DOHH2 (cell line): ENCODE data around the gene ERG28.
"Not testable (repeated sequence)": the region's sequence is repeated elsewhere in the genome, so short reads cannot be mapped to it uniquely, and the experiment has no call there.

Experiments
- H3F3A ChIP-seq: fragments of 200-600 bp; sonication (generic), shearing (Covaris generic); 2 replicates; pipeline ENCODE4 v1.6.0; 2016; ENCODE audit warnings: antibody characterized with exemption, mild to moderate bottlenecking; ENCODE audit not compliant: control insufficient read depth, insufficient read depth
- H3K27ac ChIP-seq: fragments of 200-600 bp; sonication (generic); 2 replicates; pipeline ENCODE4 v1.5.1; 2014; ENCODE audit warnings: low read depth, mild to moderate bottlenecking, low read length, moderate library complexity
- H3K27me3 ChIP-seq: fragments of 200-600 bp; sonication (generic); 2 replicates; pipeline ENCODE4 v1.6.1; 2014; ENCODE audit warnings: mild to moderate bottlenecking, low read length, mixed read lengths; ENCODE audit not compliant: control insufficient read depth
- H3K36me3 ChIP-seq: fragments of 200-600 bp; sonication (generic); 2 replicates; pipeline ENCODE4 v1.6.1; 2014; ENCODE audit warnings: mild to moderate bottlenecking, low read length, moderate library complexity, mixed read lengths; ENCODE audit not compliant: control insufficient read depth
- H3K4me1 ChIP-seq: fragments of 200-600 bp; sonication (generic); 2 replicates; pipeline ENCODE4 v1.6.1; 2014; ENCODE audit warnings: mild to moderate bottlenecking, low read length, mixed read lengths; ENCODE audit not compliant: control insufficient read depth
- H3K4me2 ChIP-seq: fragments of 200-600 bp; sonication (generic); 2 replicates; pipeline ENCODE4 v1.6.0; 2014; ENCODE audit warnings: mild to moderate bottlenecking, low read length, moderate library complexity
- H3K4me3 ChIP-seq: fragments of 200-600 bp; sonication (generic); 2 replicates; pipeline ENCODE4 v1.5.1; 2014; ENCODE audit warnings: mild to moderate bottlenecking, low read length, mixed read lengths
- H3K79me2 ChIP-seq: fragments of 200-600 bp; sonication (generic); 2 replicates; pipeline ENCODE4 v1.6.1; 2014; ENCODE audit warnings: mild to moderate bottlenecking, low read length, mixed read lengths; ENCODE audit not compliant: control insufficient read depth
- H3K9me2 ChIP-seq: fragments of 200-600 bp; sonication (generic); replicated peaks from 2 replicates; pipeline ENCODE4 v1.6.1; 2014; ENCODE audit warnings: mild to moderate bottlenecking, low read length, mixed read lengths; ENCODE audit not compliant: control insufficient read depth
- H3K9me3 ChIP-seq: fragments of 200-600 bp; sonication (generic); 2 replicates; pipeline ENCODE4 v1.6.1; 2014; ENCODE audit warnings: antibody characterized with exemption, low read length, mixed read lengths; ENCODE audit not compliant: control insufficient read depth, insufficient read depth
- H4K20me1 ChIP-seq: fragments of 200-600 bp; sonication (generic); 2 replicates; pipeline ENCODE4 v1.6.0; 2014; ENCODE audit warnings: low read depth, mild to moderate bottlenecking, antibody characterized with exemption, low read length, moderate library complexity; ENCODE audit not compliant: control insufficient read depth, insufficient read depth
- EZH2phosphoT487 ChIP-seq: fragments of 200-600 bp; sonication (generic); IDR thresholded peaks from 2 replicates; pipeline ENCODE4 v1.6.1; 2017; ENCODE audit warnings: borderline replicate concordance, mild to moderate bottlenecking, antibody characterized with exemption, low read length, moderate library complexity, mixed read lengths
- TF ChIP-seq, protein P1 (sequence below): fragments of 200-600 bp; sonication (generic); IDR thresholded peaks from one replicate; pipeline ENCODE4 v1.5.1; 2014; ENCODE audit warnings: antibody characterized with exemption, mild to moderate bottlenecking, low read depth, low read length; ENCODE audit not compliant: poor library complexity, severe bottlenecking

The ERG28 gene

DNA sequence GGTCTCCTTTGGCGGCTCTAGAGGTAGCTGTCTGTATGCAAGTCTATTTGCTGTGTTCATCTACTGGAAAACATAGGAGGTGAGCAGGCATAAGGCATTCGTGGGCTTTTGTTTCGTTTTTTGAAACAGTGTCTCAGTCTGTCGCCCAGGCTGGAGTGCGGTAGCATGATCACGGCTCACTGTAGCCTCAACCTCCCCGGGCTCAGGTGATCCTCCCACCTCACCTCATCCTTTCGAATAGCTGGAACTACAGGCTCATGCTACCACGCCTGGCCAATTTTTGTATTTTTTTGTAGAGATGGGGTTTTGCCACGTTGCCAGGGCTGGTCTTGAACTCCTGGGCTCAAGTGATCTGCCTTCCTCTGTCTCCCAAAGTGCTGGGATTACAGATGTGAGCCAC, 54.8 kb downstream of the ERG28 start:
- H3F3A ChIP-seq = no peaks in the 10 kb centered on the region

DNA sequence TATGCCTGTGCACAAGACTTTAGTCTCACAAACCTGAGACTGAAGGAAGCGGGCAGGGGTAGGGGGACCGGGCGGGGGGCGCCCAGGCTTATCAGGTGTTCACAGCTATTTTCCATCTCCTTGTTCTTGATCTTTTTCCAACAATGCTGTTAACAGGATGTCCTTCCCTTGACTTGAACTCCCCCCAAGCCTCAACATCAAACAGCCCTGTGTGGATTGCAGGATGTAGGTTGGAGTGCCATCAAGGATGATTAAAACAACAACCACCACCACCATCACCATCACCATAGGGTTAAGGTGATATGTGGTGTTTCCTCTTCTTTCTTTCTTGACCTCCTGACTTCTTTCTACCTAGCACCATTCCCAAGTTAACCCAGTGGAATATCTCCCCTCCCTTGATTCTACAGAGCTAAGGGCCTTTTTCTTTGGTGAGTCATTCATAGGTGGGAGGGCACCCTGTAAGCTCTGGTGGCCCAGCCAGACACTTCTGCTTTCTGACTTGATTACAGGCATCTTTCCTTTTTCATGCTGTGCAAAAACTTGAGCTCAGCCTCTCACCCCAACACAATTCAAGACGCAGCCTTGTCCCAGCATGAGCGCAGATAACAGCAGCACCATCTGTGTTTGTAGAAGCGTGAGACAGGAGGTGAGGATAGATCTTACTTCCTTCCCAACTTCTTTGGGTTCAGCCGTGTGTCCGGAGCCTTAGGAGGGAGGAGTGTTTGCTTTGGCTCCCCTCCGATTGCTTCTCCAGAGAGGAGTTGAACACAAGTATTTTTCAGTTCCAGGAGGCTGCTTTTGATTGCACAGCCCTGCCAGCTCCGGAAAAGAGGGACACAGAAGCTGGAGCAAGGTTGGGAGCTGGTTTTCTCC, 55.5 kb downstream of the ERG28 start:
- Histone ChIP-seq H3F3A (no peaks in the 10 kb centered on the region), H3K27ac (no peak overlapping the region), H3K4me3 (no peak overlapping the region), H3K79me2 (no peaks in the 10 kb centered on the region), H3K27me3 (peaks cover 11% of the 10 kb centered on the region), H4K20me1 (no peaks in the 10 kb centered on the region), H3K9me3 (no peaks in the 10 kb centered on the region), H3K9me2 (no peaks in the 10 kb centered on the region), H3K4me1 (no peaks in the 10 kb centered on the region), H3K4me2 (no peak overlapping the region), H3K36me3 (no peaks in the 10 kb centered on the region)
- TF ChIP-seq, protein P1, sequence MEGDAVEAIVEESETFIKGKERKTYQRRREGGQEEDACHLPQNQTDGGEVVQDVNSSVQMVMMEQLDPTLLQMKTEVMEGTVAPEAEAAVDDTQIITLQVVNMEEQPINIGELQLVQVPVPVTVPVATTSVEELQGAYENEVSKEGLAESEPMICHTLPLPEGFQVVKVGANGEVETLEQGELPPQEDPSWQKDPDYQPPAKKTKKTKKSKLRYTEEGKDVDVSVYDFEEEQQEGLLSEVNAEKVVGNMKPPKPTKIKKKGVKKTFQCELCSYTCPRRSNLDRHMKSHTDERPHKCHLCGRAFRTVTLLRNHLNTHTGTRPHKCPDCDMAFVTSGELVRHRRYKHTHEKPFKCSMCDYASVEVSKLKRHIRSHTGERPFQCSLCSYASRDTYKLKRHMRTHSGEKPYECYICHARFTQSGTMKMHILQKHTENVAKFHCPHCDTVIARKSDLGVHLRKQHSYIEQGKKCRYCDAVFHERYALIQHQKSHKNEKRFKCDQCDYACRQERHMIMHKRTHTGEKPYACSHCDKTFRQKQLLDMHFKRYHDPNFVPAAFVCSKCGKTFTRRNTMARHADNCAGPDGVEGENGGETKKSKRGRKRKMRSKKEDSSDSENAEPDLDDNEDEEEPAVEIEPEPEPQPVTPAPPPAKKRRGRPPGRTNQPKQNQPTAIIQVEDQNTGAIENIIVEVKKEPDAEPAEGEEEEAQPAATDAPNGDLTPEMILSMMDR = no peak
- no peak for TF ChIP-seq EZH2phosphoT487

More for the DNA sequence above, 54.8 kb downstream of the ERG28 start:
- Histone ChIP-seq H3K9me3 (no peaks in the 10 kb centered on the region), H3K4me2 (no peak overlapping the region), H3K4me3 (no peak overlapping the region), H3K79me2 (no peaks in the 10 kb centered on the region), H4K20me1 (no peaks in the 10 kb centered on the region), H3K27me3 (peaks cover 18% of the 10 kb centered on the region), H3K4me1 (no peaks in the 10 kb centered on the region), H3K27ac (no peak overlapping the region), H3K36me3 (no peaks in the 10 kb centered on the region), H3K9me2 (no peaks in the 10 kb centered on the region)
- no peak for TF ChIP-seq EZH2phosphoT487
- TF ChIP-seq, protein P1 = no peak

DNA sequence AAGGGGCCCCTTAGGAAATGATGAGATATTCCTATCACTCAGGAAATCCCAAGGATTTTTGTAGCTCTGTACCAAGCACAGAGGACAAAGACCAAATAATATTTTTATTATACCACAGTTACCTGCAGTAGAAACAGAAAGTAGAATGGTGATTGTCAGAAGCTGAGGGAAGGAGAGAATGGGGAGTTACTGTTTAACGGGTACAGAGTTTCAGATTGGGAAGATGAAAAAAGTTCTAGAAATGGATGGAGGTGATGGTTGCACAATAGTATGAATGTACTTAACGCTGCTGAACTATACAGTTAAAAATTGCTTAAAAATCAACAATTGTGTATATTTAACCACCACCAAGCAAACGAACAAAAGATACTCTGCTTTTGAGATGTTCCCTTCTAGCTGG, 58.2 kb downstream of the ERG28 start:
- no peaks in the 10 kb centered on the region for H3K36me3 ChIP-seq
- no peak for TF ChIP-seq EZH2phosphoT487
- TF ChIP-seq, protein P1 = no peak
- no peaks in the 10 kb centered on the region for H3F3A ChIP-seq
- no peaks in the 10 kb centered on the region for H3K9me3 ChIP-seq
- H3K4me3 ChIP-seq = no peak overlapping the region
- H3K27me3 ChIP-seq = peaks cover 2% of the 10 kb centered on the region; the same call in 1 of the 2 replicates
- no peaks in the 10 kb centered on the region for H3K4me1 ChIP-seq
- H3K27ac ChIP-seq = no peak overlapping the region
- no peaks in the 10 kb centered on the region for H4K20me1 ChIP-seq
- no peaks in the 10 kb centered on the region for H3K9me2 ChIP-seq
- no peaks in the 10 kb centered on the region for H3K79me2 ChIP-seq
- no peak overlapping the region for H3K4me2 ChIP-seq

- H3K27me3 ChIP-seq, H3K36me3 ChIP-seq, H3K79me2 ChIP-seq, H3F3A ChIP-seq, H3K4me2 ChIP-seq, H3K4me3 ChIP-seq, H3K9me3 ChIP-seq, H3K4me1 ChIP-seq, H3K27ac ChIP-seq, H3K9me2 ChIP-seq, H4K20me1 ChIP-seq: not testable (repeated sequence)
These were observed 59.6 kb downstream of the ERG28 start for GRCh38 chr14:75601061-75601460.

DNA sequence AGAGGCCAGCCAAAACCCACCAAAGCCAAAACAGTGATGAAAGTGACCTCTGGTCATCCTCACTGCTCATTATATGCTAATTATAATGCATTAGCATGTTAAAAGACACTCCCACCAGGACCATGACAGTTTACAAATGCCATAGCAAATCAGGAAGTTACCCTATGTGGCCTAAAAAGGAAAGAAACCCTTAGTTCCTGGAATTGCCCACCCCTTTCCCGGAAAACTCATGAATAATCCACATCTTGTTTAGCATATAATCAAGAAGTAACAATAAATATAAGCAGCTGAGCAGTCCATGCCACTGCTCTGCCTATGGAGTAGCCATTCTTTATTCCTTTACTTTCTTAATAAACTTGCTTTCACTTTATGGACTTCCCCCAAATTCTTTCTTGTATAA, 60.6 kb downstream of the ERG28 start:
- H4K20me1 ChIP-seq, H3K4me1 ChIP-seq, H3K4me3 ChIP-seq, H3K9me3 ChIP-seq, H3K36me3 ChIP-seq, H3K27me3 ChIP-seq, H3K4me2 ChIP-seq, H3K9me2 ChIP-seq, H3K79me2 ChIP-seq, H3F3A ChIP-seq, H3K27ac ChIP-seq: not testable (repeated sequence)
